HPDE6-E6E7 (cell line): Measurements from ENCODE around the gene KLRB1.
"Not testable (repeated sequence)": the region's sequence is repeated elsewhere in the genome, so short reads cannot be mapped to it uniquely, and the experiment has no call there.

Experiments
- DNase-seq: peaks from one replicate; pipeline ENCODE4 v3.0.0; 2011; ENCODE audit warnings: missing footprints; ENCODE audit errors: extremely low spot score

KLRB1 gene

DNA sequence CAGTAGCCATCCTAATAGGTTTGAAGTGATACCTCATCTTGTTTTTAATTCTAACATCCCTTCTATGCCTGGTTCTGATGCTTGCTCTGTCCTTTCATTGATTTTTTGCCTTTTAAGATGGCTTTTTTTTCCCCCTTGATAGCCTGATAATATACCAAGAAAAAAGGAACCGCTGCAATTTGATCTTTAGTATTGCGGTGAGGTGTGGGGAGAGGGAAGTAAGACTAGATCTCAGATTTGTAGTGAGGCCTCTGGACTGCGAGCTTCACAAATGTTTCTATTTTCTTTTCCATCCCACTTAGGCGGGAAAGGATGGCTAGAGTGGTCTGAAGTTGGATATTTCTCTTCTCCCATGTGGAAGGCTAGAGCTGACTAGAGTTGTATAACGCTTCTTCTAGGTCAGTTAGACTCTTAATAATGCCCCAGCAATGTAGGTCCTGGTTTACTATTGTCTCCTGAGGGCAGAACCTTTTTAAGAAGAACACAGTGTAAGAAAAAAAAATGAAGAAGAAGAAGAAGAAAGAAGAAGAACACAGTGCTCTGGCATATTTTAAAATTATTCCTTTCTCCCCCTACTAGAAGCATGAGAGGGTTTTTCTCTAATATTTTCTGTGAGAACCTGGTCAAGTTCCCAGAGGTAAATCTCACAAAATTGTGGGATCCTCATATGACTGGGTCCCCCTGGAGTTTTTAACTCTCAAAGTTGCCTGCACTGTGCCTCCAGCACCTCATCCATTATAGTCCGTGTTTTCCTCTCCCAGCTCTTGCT lies 11.9 kb upstream of the KLRB1 start:
- no peak for DNase-seq

DNA sequence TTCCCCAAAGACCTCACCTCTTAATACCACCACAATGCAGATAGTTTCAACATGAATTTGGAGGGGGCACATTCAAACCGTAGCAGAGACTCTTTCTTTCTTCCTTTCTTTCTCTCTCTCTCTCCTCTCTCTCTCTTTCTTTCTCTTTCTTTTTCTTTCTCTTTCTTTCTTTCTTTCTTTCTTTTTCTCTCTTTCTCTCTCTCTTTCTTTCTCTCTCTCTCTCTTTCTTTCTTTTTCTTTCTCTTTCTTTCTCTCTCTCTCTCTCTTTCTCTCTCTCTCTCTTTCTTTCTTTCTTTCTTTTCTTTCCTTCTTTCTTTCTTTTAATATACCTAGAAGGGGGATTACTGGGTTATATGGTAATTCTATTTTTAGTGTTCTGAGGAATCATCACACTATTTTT lies 11.2 kb upstream of the KLRB1 start:
- DNase-seq: not testable (repeated sequence)

DNA sequence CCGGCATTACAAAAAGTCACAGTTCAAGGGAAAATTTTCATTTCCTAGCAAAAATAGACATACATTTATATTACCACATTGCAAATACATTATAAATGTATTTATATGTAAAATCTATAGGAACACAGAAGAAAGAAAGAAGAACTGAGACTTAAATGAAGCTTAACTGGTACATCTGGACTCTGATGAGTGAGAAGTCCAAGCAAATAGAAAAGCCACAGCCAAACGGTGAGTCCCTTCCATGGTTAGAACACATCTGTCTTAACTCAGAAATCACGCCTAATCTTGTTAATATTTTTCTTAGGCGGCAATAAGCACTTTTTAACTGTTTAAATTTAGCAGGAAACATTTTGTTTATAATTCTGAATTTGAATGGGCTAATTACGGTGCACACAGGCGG lies 9.4 kb upstream of the KLRB1 start:
- DNase-seq: no peak

DNA sequence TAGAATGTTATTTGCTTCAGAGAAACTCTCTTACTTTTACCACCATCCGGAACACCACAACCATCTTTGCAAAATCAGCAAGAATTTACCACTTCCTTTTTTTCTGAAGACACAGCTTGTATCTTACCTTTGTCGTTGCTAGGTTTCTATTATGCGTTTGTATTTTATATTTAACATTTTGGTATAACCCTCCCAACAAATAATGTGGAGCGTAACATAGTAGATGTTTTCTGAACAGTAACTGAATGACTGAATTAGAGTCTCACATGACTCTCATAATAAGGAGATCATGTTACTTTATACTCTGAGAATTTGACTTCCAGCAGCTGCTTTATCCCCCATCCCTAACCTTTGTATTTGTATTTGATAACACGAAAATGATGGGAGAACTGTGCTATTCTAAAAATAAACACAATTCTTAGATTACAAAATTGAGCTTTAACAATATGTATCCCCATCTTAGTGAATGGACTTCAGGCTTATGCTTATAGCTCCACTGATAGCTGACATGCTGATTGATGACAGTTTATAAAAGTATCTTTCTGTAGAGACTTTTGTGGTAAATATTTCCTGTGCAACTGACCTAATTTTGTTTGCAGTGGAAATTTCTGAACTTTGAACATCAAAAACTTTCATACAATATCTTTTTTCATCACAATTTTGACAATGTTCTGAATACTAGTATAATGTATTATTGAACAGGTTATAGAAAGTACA lies 7.9 kb upstream of the KLRB1 start:
- no peak for DNase-seq

DNA sequence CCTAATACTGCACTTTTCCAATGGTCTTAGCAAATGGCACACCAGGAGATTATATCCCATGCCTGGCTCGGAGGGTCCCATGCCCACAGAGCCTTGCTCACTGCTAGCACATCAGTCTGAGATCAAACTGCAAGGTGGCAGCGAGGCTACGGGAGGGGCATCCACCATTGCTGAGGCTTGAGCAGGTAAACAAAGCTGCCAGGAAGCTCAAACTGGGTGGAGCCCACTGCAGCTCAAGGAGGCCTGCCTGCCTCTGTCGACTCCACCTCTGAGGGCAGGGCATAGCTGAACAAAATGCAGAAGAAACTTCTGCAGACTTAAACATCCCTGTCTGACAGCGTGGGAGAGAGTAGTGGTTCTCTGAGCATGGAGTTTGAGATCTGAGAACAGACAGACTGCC lies 2.9 kb upstream of the KLRB1 start:
- DNase-seq: not testable (repeated sequence)

DNA sequence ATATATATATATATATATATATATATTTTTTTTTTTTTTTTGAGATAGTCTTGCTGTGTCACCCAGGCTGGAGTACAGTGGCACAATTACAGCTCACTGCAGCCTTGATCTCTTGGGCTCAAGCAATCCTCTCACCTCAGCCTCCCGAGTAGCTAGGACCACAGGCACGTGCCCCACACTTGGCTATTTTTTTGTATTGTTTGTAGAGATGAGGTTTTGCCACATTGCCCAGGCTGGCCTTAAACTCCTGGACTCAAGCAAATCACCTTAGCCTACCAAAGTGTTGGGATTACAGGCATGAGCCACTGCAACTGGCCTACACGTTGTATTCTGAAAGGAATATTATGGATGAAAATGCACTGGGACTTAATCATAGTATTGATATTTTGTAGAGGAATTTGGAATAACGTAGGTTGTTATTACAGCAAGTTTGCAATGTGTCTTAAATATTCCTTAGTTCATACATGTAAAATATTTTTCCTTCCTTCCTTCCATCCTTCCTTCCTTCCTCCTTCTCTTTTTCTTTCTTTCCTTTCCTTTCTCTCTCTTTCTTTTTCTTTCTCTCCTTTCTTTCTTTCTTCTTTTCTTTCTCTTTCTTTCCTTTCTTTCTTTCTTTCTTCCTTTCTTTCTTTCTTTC lies 862 bp downstream of the KLRB1 start:
- DNase-seq: no peak

DNA sequence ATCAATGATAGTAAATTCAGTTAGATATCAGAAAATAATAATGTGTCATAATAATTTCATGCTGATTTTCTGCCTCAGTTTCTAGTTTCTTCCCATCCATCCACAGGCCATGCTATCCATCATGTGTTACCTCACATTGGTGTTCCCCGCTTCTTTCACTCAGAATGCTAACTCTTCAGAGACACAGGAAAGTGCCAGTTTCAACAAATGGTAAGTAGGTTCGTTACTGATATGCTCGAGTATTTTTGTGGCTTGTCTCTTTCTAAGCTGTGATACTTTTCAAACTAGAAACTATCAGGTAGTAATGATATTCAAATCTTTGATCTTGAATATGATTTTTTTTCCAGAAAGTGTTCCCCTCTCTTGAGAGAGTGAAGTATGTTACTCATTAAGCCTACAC lies 1.5 kb downstream of the KLRB1 start:
- DNase-seq: no peak

DNA sequence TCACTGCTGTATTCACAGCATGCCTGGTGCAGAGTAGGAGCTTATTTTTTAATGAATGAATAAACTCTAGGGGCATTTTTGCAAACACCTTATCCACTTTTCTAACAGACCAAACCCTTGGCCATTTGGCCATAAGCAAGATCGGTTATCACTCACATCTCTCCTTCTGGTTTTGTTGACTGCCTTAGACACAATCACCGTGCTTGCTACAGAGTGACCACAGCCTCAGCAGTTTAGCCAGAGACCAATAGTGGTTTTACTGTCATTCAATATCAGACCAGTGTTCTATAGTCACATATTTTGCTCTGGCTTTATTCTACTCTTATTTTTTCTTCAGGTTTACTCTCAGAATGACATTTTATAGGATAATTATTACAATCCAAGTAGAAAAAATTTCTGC lies 2.2 kb downstream of the KLRB1 start:
- no peak for DNase-seq

DNA sequence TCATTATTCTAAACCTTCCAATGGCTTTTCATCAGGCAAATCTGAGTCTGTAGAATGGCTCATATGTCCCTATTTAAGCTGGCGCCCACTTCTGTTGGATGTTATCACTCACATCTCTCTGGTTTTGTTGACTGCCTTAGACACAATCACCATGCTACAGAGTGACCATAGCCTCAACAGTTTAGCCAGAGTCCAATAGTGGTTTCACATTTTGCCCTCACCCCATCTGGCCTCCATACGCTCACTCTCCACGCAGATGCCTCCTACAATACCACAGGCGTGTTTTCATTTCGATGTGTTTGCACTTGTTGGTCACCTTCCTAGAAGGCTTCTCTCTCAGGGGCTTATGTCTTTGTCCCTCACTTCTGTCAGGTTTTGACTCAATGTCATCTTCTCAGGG lies 3.4 kb downstream of the KLRB1 start:
- DNase-seq: no peak

DNA sequence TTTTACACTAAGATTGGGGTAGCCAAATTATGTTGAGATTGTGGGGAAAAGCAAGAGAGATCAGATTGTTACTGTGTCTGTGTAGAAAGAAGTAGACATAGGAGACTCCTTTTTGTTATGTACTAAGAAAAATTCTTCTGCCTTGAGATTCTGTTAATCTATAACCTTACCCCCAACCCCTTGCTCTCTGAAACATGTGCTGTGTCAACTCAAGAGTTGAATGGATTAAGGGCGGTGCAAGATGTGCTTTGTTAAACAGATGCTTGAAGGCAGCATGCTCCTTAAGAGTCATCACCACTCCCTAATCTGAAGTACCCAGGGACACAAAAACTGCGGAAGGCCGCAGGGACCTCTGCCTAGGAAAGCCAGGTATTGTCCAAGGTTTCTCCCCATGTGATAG lies 7.3 kb downstream of the KLRB1 start:
- not testable (repeated sequence) for DNase-seq

DNA sequence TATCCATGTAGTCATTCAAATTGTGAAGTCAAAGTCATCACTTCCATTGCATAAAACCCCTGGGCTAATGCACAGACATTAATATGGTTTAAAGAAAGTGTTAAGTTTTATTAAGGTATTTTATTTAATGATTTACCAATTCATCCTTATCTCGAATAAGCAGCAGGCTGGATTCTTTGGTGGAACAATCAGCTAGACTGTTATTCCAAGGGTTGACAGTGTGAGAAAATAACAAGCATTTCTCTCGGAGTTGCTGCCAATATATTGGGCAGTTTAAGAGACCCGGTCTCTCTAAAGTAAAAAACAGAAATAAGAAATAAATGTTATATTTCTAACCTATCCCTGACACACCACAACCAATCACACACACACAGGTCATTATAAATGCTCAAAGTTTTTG lies 9.4 kb downstream of the KLRB1 start:
- DNase-seq: no peak

DNA sequence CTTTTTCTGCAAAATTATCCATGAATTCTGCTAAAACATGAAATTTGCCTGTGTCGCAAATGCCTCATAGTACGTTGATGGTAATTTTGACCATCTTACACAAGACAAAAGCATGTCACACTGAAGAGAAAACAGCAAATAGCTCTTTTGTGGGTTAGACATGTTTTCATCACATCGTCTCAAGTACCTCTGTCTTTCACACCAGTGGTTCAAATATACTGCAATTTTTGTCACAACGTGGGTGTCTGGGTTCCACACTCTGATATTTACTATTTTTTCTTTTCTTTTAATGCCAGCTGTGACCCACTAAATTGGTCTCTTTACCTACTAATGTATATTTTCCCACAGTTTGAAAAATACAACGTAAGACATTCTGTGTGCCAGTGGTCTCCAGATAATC lies 10.4 kb downstream of the KLRB1 start:
- DNase-seq: no peak

DNA sequence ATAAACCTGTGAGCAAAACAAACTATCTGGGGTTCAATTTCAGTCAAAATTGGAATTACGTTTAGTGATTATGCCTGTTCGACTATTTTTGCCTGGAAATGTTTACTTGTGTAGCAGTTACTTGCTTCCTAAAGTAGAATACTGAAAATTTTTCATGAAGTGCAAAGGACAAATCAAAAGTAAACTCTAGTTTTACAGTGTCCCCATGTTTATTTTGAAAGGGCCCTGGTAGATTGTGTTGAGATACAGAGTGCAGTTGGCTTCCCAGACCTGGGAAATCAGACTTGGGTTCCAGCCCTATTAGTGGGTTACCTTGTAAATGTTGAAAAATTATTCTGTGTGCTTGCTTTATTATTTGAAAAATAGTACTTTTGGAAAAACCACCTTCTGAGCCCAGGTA lies 17.3 kb downstream of the KLRB1 start:
- no peak for DNase-seq

DNA sequence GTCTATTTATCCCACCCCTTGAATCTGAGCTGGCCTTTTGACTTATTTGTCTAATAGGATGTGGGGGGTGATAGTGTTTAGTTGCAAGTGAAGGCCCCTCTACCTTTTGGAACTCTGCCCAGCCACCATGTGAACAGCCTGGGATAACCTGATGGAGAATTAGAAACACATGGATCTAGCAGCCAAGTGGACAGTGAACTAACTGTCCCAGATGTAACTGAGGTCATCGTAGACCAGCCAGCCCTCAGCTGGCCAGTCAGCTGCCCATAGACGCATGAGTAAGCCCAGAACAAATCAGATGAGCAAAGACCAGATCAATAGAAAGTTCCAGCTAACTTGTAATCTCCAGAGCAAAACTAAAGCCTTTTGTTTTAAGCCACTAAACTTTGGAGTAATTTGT lies 19.0 kb downstream of the KLRB1 start:
- no peak for DNase-seq

DNA sequence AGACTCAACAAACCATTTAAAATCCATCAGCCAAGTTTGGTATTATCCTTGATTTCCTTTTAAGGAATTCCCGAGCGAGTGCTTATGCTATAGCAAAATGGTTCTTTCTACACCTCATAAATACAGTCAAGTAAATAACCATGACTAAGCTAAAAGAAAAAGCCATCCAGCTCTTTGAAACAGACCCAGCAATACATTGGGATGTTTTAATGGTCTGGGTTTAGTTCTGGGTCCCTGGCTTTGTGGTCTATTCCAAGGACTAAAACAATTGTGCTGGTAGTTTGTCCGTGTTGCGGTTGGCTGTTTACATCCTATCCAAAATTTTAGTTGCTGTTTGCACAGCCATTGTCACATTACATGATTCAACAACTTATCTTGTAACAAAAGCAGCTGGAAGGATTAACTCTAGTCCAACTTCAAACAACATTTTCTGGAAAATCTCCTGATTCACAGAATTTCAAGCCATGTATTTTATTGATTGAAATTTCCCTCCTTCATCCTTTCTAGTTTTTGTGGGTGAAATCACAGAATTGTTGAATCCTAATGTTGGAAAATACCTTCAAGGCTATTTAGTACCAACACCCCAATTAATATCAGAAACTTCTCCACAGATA lies 19.6 kb downstream of the KLRB1 start:
- no peak for DNase-seq

DNA sequence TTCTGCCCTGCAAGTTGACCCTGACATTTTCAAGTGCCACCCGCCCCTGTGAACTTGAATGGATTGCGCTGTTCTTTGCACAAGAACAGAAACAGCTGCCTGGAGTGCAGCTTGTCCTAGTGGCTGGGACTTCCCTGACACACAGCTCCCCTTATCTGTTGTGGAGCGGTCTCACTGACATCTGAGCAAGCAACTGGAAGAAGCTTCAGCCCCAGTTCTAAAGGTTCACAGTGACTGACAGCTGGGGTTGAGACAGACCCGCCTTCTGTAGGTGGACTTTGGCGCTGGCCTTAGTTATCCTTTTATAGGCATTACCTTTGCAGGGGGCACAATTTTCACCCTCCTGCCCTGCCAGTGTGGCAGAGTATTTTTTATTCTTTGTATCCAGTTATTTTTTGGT lies 30.0 kb downstream of the KLRB1 start:
- DNase-seq: not testable (repeated sequence)

DNA sequence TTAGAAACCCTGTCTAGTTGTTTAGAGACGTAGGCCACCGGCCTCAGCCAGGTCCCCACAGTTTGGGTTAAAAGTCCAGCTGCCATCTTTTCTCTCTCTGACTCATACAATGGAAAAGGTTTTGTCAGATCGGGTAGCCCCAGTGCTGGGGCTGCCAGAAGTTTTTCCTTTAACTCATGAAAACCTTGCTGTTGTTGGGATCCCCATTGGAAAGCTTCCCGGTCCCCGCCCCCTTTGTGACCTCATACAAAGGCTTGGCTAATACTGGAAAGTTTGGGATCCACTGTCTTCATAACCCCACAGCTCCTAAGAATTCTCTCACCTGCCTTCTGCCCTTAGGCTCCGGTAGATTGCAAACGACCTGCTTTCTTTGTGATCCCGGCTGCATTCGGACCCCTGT lies 40.6 kb downstream of the KLRB1 start:
- DNase-seq: not testable (repeated sequence)

DNA sequence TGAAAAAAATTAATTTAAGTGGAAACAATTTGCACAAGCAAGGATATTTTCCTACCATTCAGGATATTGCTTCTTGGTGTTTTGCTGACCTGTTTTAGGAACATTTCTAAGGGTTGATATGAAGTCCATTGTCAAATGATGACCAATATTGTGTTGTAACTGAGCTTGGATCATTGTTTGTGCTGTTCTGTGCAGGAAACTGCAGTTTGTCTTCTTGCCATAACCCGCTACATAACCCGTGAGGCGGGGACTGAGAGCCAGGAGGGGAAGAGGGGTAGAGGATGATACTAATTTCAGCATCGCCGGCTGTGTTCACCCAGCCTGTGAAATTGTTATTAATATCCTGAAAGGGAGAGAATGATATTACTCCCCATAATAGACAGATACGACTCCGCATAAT lies 41.6 kb downstream of the KLRB1 start:
- not testable (repeated sequence) for DNase-seq

DNA sequence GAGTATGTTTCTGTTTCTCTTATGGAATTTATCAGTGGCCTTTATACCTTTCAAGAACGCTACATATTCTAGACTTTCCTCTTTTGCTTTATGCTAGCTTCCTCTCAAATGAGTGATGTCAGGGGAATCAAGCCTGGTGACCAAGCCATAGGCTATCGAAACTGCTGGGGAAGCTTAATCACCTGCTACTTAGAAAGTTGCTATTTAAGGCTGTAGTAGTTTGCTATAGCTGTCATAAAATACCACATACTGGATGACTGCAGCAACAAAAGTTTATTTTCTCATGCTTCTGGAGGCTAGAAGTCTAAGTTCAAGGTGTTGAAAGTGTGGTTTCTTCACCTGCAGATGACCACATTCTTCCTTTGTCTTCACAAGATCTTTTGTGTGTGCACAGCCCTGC lies 43.3 kb downstream of the KLRB1 start:
- not testable (repeated sequence) for DNase-seq

DNA sequence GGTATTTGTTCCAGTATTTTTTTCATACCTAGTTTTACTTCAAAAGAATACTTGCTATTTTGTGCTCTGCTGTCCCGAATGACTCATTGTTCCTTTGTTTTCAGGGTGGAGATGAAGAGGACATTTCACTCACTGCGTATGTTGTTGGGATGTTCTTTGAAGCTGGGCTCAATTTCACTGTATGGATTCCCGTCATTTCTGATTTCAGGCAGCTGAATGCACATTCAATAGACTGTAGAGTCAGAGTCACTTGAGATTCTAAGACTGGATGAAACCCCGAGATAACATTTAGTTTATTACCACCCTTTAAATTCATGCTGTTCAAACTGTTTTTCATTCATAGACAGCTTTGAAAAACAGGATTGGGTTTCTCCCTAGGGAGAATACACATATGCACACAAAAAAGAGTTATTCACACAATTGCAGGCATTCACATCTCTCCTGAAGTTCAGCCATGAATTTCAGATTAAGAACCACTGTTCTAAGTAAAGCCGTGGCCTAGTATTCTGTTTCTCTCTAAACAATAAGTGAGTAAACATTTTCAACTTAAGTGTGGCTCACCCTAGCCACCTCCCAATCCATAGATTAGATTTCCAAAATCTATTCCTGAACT lies 44.8 kb downstream of the KLRB1 start:
- DNase-seq: not testable (repeated sequence)

DNA sequence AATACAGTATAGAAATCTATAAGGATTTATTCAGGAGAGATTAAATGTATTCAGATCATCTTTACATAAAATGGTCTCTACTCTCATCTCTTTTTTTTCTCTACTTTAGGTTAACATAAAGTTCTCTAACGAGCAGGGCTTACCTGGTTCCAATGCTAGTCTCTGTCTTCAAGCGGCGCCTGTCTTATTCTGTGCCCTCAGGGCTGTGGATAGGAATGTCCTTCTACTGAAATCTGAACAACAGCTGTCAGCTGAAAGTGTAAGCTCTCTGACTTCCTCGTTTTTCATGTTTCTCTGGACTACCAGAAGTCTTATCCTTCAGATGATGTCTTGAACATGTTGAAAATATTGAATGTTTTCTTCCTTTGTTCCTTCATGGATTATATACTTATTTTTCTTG lies 62.2 kb downstream of the KLRB1 start:
- not testable (repeated sequence) for DNase-seq
